Liver (tissue), 9 donors: ENCODE data around the gene CSNK2A3. TPM values are rescaled to one million over a fixed set of nuclear protein-coding genes. Genes with fewer than 3 reads are reported as not detected.

Experiments used
- DNase-seq: peaks from one replicate; pipeline ENCODE4 v3.0.0-alpha.2; 2017; ENCODE audit warnings: low spot score
- H3K27ac ChIP-seq, 2 donors: one replicate each; pipeline ENCODE4 v1.7.0; 2013; ENCODE audit warnings: inconsistent platforms in 2 of 2, low read length in 2 of 2, control low read depth in 1 of 2, low read depth in 1 of 2, mild to moderate bottlenecking in 1 of 2
- H3K27me3 ChIP-seq, 4 donors: one replicate each; pipeline versions ENCODE4 v1.6.1 to v1.7.0; 2013; ENCODE audit warnings: low read length in 3 of 4, inconsistent platforms in 1 of 4, mild to moderate bottlenecking in 1 of 4, moderate library complexity in 1 of 4; ENCODE audit not compliant: control insufficient read depth in 4 of 4, insufficient read depth in 4 of 4
- H3K36me3 ChIP-seq, 4 donors: one replicate each; pipeline versions ENCODE4 v1.6.1 to v1.7.0; 2013; ENCODE audit warnings: low read length in 3 of 4, mild to moderate bottlenecking in 3 of 4, low read depth in 1 of 4, moderate library complexity in 1 of 4; ENCODE audit not compliant: control insufficient read depth in 4 of 4, insufficient read depth in 3 of 4
- H3K4me1 ChIP-seq, 4 donors: one replicate each; pipeline versions ENCODE4 v1.6.1 to v1.7.0; 2013; ENCODE audit warnings: low read length in 3 of 4, mild to moderate bottlenecking in 3 of 4, moderate library complexity in 1 of 4; ENCODE audit not compliant: control insufficient read depth in 4 of 4, insufficient read depth in 4 of 4
- H3K4me3 ChIP-seq, 3 donors: one replicate each; pipeline versions ENCODE4 v1.6.1 to v1.7.0; 2013; ENCODE audit warnings: low read length in 3 of 3, control low read depth in 1 of 3, low read depth in 1 of 3, mild to moderate bottlenecking in 1 of 3
- H3K9ac ChIP-seq, 2 donors: one replicate each; pipeline ENCODE4 v1.7.0; 2013; ENCODE audit warnings: low read length in 2 of 2, mild to moderate bottlenecking in 2 of 2, moderate library complexity in 2 of 2, control low read depth in 1 of 2, low read depth in 1 of 2
- H3K9me3 ChIP-seq, 4 donors: one replicate each; pipeline versions ENCODE4 v1.6.1 to v1.7.0; 2013; ENCODE audit warnings: low read length in 3 of 4; ENCODE audit not compliant: control insufficient read depth in 4 of 4
- EGR1 ChIP-seq, 2 donors: IDR thresholded peaks; 2 replicates each; pipeline ENCODE4 v1.6.1; 2016 to 2018; ENCODE audit warnings: antibody characterized with exemption in 2 of 2, low read depth in 2 of 2
- FOXA1 ChIP-seq: IDR thresholded peaks from 2 replicates; pipeline ENCODE4 v1.6.1; 2016; ENCODE audit warnings: antibody characterized with exemption
- FOXA2 ChIP-seq: IDR thresholded peaks from 2 replicates; pipeline ENCODE4 v1.6.1; 2016; ENCODE audit warnings: antibody characterized with exemption
- GABPA ChIP-seq, 2 donors: IDR thresholded peaks in 1 of 2; conservative IDR thresholded peaks in 1 of 2; 2 replicates each; pipeline ENCODE4 v1.6.1; 2016; ENCODE audit warnings: antibody characterized with exemption in 2 of 2, mild to moderate bottlenecking in 1 of 2, moderate library complexity in 1 of 2
- HNF4A ChIP-seq, 2 donors: conservative IDR thresholded peaks; 2 replicates each; pipeline ENCODE4 v1.6.1; 2016; ENCODE audit warnings: antibody characterized with exemption in 2 of 2, mild to moderate bottlenecking in 2 of 2
- HNF4G ChIP-seq: IDR thresholded peaks from 2 replicates; pipeline ENCODE4 v1.6.1; 2016; ENCODE audit warnings: antibody characterized with exemption
- JUND ChIP-seq, 2 donors: IDR thresholded peaks; 2 replicates each; pipeline ENCODE4 v1.6.1; 2016; ENCODE audit warnings: antibody characterized with exemption in 2 of 2
- NR2F2 ChIP-seq: IDR thresholded peaks from 2 replicates; pipeline ENCODE4 v1.6.1; 2016; ENCODE audit warnings: antibody characterized with exemption
- RAD21 ChIP-seq, 2 donors: IDR thresholded peaks; 2 replicates each; pipeline ENCODE4 v1.6.1; 2016; ENCODE audit warnings: antibody characterized with exemption in 2 of 2, mild to moderate bottlenecking in 2 of 2
- RXRA ChIP-seq, 2 donors: IDR thresholded peaks; 2 replicates each; pipeline ENCODE4 v1.6.1; 2017 to 2018; ENCODE audit warnings: antibody characterized with exemption in 2 of 2, mild to moderate bottlenecking in 1 of 2
- SP1 ChIP-seq: IDR thresholded peaks from 2 replicates; pipeline ENCODE4 v1.6.1; 2018; ENCODE audit warnings: antibody characterized with exemption, mild to moderate bottlenecking
- TAF1 ChIP-seq: conservative IDR thresholded peaks from 2 replicates; pipeline ENCODE4 v1.6.1; 2016; ENCODE audit warnings: antibody characterized with exemption, mild to moderate bottlenecking
- YY1 ChIP-seq: IDR thresholded peaks from 2 replicates; pipeline ENCODE4 v1.6.1; 2016; ENCODE audit warnings: antibody characterized with exemption, mild to moderate bottlenecking
- WGBS: extraction: QIAGEN DNeasy Blood & Tissue Kit; methylation state at CpG from one replicate; pipeline ENCODE4 v1.1.7; 2013; 5-methylcytosine and 5-hydroxymethylcytosine counted together
- polyA plus RNA-seq, 2 donors: library from polyadenylated mRNA; stranded (reverse) in 1 of 2; unstranded in 1 of 2; fragments of 200-250 nt in 1 of 2; fragments of >200 nt in 1 of 2; fragmentation: Nextera tagmentation in 1 of 2; extraction: Ambion mirVana in 1 of 2; gene quantifications; one replicate each; pipeline versions ENCODE4 v1.2.1 to v1.2.3, GENCODE V29; 2013 to 2015
- total RNA-seq, 2 donors: library from RNA; depleted of rRNA; stranded (reverse); fragments of >200 nt; gene quantifications; one replicate each; pipeline ENCODE4 v1.2.3, GENCODE V29; 2014
- TF ChIP-seq, protein P1 (sequence below): IDR thresholded peaks from 2 replicates; pipeline ENCODE4 v1.6.1; 2016; ENCODE audit warnings: antibody characterized with exemption
- TF ChIP-seq, protein P2 (sequence below): IDR thresholded peaks from 2 replicates; pipeline ENCODE4 v1.6.1; 2016; ENCODE audit warnings: antibody characterized with exemption
- TF ChIP-seq, protein P3 (sequence below): IDR thresholded peaks from 2 replicates; pipeline ENCODE4 v1.6.1; 2016; ENCODE audit warnings: antibody characterized with exemption
- TF ChIP-seq, protein P4 (sequence below): IDR thresholded peaks from 2 replicates; pipeline ENCODE4 v1.6.1; 2016; ENCODE audit warnings: antibody characterized with exemption, mild to moderate bottlenecking
- TF ChIP-seq, protein P5 (sequence below): fragments of 150-350 bp; IDR thresholded peaks from 2 replicates; pipeline ENCODE4 v1.5.1; 2017; ENCODE audit warnings: improper control_type of control experiment, low read depth, low read length; ENCODE audit not compliant: missing input control
- donor health status: healthy.
- donor health status: healthy.
- donor health status: healthy.
- donor health status: healthy.
- donor health status: healthy.

CSNK2A3 gene
- total and polyA plus RNA-seq, 4 donors = 0.51 to 0.92 (median 0.59) TPM; not detected in 1

DNA sequence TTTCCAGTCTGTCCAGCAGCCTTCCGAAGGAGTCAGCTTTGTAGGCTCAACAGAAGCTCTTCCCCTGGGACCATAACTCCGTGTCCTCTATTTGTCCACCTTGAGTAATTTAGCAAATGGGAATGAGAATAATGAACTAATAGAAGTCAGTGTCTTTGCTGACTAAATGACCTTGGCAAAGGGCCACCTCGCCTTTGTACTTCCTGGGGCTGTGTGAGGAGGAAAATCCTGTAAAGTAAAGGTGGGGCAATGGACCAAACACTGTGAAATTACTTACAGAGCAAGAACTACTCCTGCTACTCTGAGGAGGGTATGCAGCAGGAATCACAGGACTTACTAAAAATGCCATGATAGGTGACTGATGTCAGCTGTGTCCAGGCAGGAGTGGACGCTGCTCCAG is 36.2 kb upstream of the CSNK2A3 start:
- Histone ChIP-seq H3K27me3 (no peaks in the 10 kb centered on the region), H3K9ac (no peak overlapping the region), H3K9me3 (no peaks in the 10 kb centered on the region), H3K4me1 (peaks cover 0 to 9% (median 6%) of the 10 kb centered on the region in 4 donors), H3K27ac (no peak overlapping the region), H3K4me3 (no peak overlapping the region), H3K36me3 (no peaks in the 10 kb centered on the region)
- DNase-seq = no peak
- TF ChIP-seq NR2F2 = no peak
- TF ChIP-seq SP1 = no peak
- TF ChIP-seq, protein P1, sequence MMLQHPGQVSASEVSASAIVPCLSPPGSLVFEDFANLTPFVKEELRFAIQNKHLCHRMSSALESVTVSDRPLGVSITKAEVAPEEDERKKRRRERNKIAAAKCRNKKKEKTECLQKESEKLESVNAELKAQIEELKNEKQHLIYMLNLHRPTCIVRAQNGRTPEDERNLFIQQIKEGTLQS = no peak
- TF ChIP-seq JUND (IDR thresholded peaks at IDR 0.05) = no peak
- no peak for TF ChIP-seq RAD21 (IDR thresholded peaks at IDR 0.05)
- TF ChIP-seq, protein P2, sequence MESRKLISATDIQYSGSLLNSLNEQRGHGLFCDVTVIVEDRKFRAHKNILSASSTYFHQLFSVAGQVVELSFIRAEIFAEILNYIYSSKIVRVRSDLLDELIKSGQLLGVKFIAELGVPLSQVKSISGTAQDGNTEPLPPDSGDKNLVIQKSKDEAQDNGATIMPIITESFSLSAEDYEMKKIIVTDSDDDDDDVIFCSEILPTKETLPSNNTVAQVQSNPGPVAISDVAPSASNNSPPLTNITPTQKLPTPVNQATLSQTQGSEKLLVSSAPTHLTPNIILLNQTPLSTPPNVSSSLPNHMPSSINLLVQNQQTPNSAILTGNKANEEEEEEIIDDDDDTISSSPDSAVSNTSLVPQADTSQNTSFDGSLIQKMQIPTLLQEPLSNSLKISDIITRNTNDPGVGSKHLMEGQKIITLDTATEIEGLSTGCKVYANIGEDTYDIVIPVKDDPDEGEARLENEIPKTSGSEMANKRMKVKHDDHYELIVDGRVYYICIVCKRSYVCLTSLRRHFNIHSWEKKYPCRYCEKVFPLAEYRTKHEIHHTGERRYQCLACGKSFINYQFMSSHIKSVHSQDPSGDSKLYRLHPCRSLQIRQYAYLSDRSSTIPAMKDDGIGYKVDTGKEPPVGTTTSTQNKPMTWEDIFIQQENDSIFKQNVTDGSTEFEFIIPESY = no peak
- no peak for TF ChIP-seq TAF1
- TF ChIP-seq FOXA2 = no peak
- TF ChIP-seq EGR1 (IDR thresholded peaks at IDR 0.05; ENCODE audit: low read depth in 2 of 2) = no peak
- TF ChIP-seq RXRA (IDR thresholded peaks at IDR 0.05) = no peak
- no peak for TF ChIP-seq GABPA (IDR thresholded peaks at IDR 0.05 in 1 of 2, conservative IDR thresholded peaks at IDR 0.05 in 1 of 2)
- TF ChIP-seq HNF4A (conservative IDR thresholded peaks at IDR 0.05) = no peak
- no peak for TF ChIP-seq HNF4G
- TF ChIP-seq, protein P3, sequence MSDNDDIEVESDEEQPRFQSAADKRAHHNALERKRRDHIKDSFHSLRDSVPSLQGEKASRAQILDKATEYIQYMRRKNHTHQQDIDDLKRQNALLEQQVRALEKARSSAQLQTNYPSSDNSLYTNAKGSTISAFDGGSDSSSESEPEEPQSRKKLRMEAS = no peak
- TF ChIP-seq, protein P4, sequence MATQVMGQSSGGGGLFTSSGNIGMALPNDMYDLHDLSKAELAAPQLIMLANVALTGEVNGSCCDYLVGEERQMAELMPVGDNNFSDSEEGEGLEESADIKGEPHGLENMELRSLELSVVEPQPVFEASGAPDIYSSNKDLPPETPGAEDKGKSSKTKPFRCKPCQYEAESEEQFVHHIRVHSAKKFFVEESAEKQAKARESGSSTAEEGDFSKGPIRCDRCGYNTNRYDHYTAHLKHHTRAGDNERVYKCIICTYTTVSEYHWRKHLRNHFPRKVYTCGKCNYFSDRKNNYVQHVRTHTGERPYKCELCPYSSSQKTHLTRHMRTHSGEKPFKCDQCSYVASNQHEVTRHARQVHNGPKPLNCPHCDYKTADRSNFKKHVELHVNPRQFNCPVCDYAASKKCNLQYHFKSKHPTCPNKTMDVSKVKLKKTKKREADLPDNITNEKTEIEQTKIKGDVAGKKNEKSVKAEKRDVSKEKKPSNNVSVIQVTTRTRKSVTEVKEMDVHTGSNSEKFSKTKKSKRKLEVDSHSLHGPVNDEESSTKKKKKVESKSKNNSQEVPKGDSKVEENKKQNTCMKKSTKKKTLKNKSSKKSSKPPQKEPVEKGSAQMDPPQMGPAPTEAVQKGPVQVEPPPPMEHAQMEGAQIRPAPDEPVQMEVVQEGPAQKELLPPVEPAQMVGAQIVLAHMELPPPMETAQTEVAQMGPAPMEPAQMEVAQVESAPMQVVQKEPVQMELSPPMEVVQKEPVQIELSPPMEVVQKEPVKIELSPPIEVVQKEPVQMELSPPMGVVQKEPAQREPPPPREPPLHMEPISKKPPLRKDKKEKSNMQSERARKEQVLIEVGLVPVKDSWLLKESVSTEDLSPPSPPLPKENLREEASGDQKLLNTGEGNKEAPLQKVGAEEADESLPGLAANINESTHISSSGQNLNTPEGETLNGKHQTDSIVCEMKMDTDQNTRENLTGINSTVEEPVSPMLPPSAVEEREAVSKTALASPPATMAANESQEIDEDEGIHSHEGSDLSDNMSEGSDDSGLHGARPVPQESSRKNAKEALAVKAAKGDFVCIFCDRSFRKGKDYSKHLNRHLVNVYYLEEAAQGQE = no peak
- TF ChIP-seq YY1 = no peak
- no peak for TF ChIP-seq FOXA1
- TF ChIP-seq, protein P5, sequence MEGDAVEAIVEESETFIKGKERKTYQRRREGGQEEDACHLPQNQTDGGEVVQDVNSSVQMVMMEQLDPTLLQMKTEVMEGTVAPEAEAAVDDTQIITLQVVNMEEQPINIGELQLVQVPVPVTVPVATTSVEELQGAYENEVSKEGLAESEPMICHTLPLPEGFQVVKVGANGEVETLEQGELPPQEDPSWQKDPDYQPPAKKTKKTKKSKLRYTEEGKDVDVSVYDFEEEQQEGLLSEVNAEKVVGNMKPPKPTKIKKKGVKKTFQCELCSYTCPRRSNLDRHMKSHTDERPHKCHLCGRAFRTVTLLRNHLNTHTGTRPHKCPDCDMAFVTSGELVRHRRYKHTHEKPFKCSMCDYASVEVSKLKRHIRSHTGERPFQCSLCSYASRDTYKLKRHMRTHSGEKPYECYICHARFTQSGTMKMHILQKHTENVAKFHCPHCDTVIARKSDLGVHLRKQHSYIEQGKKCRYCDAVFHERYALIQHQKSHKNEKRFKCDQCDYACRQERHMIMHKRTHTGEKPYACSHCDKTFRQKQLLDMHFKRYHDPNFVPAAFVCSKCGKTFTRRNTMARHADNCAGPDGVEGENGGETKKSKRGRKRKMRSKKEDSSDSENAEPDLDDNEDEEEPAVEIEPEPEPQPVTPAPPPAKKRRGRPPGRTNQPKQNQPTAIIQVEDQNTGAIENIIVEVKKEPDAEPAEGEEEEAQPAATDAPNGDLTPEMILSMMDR = no peak
- 73% methylated on average over 4 of the region's 4 CpGs for WGBS
